ENCODE data around the gene C16orf82. TPM values are rescaled to one million over a fixed set of nuclear protein-coding genes. Genes with fewer than 3 reads are reported as not detected.

C16orf82 gene
- polyA plus RNA-seq, 10 donors: not detected

Other genes with a start within 250 kb of the C16orf82 start
- gene KDM8, start 136.6 kb downstream of the C16orf82 start, polyA plus RNA-seq (ENCODE audit: insufficient read length in 10 of 10): 1 to 10 TPM; 4.4 to 6.8 (median 5.0) TPM
- gene NSMCE1, start 201.8 kb downstream of the C16orf82 start, polyA plus RNA-seq (ENCODE audit: insufficient read length in 10 of 10): 10 to 100 TPM; 43.1 to 64.7 (median 44.5) TPM
- gene IL4R, start 247.0 kb downstream of the C16orf82 start, polyA plus RNA-seq (ENCODE audit: insufficient read length in 10 of 10): 10 to 100 TPM; 10.5 to 18.5 (median 13.2) TPM

Data from muscle of back (tissue), 10 donors.